Gastroesophageal sphincter (tissue), 4 donors: Measurements from ENCODE around the gene DMGDH. TPM values are rescaled to one million over a fixed set of nuclear protein-coding genes. Genes with fewer than 3 reads are reported as not detected.

Source experiments
- ATAC-seq: fragments of 150-250 bp; one replicate; pipeline ENCODE4 v1.9.1; 2016; ENCODE audit warnings: mild to moderate bottlenecking, moderate library complexity
- H3K27ac ChIP-seq, 4 donors: fragments of 200-600 bp; sonication (generic) in 3 of 4; 1 replicate in 3 of 4; 2 replicates in 1 of 4; pipeline ENCODE4 v1.5.1; 2016 to 2019
- H3K27me3 ChIP-seq: fragments of 200-600 bp; sonication (generic); one replicate; pipeline ENCODE4 v1.5.1; 2019
- H3K36me3 ChIP-seq, 2 donors: fragments of 200-600 bp; sonication (generic); one replicate each; pipeline ENCODE4 v1.5.1; 2019; ENCODE audit warnings: control low read depth in 1 of 2
- H3K4me1 ChIP-seq, 3 donors: fragments of 200-600 bp; sonication (generic); 1 replicate in 2 of 3; 2 replicates in 1 of 3; pipeline ENCODE4 v1.5.1; 2016 to 2019; ENCODE audit warnings: control low read depth in 2 of 3
- H3K4me3 ChIP-seq, 2 donors: fragments of 200-600 bp; sonication (generic); one replicate each; pipeline ENCODE4 v1.5.1; 2019; ENCODE audit warnings: mild to moderate bottlenecking in 1 of 2, moderate library complexity in 1 of 2
- H3K9me3 ChIP-seq, 3 donors: fragments of 200-600 bp; sonication (generic); one replicate each; pipeline ENCODE4 v1.5.1; 2017 to 2019; ENCODE audit warnings: control low read depth in 2 of 3
- EP300 ChIP-seq: sonication (generic); formaldehyde crosslinking; IDR thresholded peaks from one replicate; pipeline ENCODE4 v1.6.1; 2017; ENCODE audit warnings: antibody characterized with exemption, mild to moderate bottlenecking
- POLR2A ChIP-seq, 2 donors: fragments of 450-650 bp; IDR thresholded peaks; one replicate each; pipeline ENCODE4 v1.6.1; 2017; ENCODE audit warnings: antibody characterized with exemption in 2 of 2, mild to moderate bottlenecking in 2 of 2, moderate library complexity in 1 of 2
- POLR2AphosphoS5 ChIP-seq: sonication (generic); formaldehyde crosslinking; IDR thresholded peaks from one replicate; pipeline ENCODE4 v1.6.1; 2017; ENCODE audit warnings: antibody characterized with exemption
- WGBS, 2 donors: methylation state at CpG; one replicate each; pipeline ENCODE4 v1.1.5; 2018; ENCODE audit warnings: low coverage in 1 of 2; 5-methylcytosine and 5-hydroxymethylcytosine counted together
- total RNA-seq, 4 donors: library from RNA; depleted of rRNA; stranded (reverse); fragments of >200 nt; gene quantifications; one replicate each; pipeline ENCODE4 v1.1.0, GENCODE V29; 2016
- TF ChIP-seq, protein P1 (sequence below), 4 experiments: fragments of 200-600 bp in 2 of 4; fragments of 450-650 bp in 2 of 4; sonication (generic) in 1 of 4; IDR thresholded peaks; one replicate each; pipeline ENCODE4 v1.5.1; 2017 to 2019; ENCODE audit warnings: antibody characterized with exemption in 4 of 4, mild to moderate bottlenecking in 2 of 4, moderate library complexity in 2 of 4

DMGDH gene
- total RNA-seq, 4 donors from 2014 or later = 4.7 to 7.3 (median 6.0) TPM

- no peak overlapping the region for H3K4me3 ChIP-seq
- H3K9me3 ChIP-seq = peaks cover 0 to 8% (median 0%) of the 10 kb centered on the region in 3 donors
- no peaks in the 10 kb centered on the region for H3K27me3 ChIP-seq
- H3K27ac ChIP-seq = no peak overlapping the region
- peaks cover 0 to 3% of the 10 kb centered on the region in 2 donors for H3K36me3 ChIP-seq
- WGBS, 2 donors = 69 to 100% methylated on average over 1 of the region's 1 CpG
- no peak for TF ChIP-seq POLR2A (IDR thresholded peaks at IDR 0.05)
- no peak for ATAC-seq
- H3K4me1 ChIP-seq = no peaks in the 10 kb centered on the region
Observed at GRCh38 chr5:79055017-79055416, 14.5 kb downstream of the DMGDH start.

DNA sequence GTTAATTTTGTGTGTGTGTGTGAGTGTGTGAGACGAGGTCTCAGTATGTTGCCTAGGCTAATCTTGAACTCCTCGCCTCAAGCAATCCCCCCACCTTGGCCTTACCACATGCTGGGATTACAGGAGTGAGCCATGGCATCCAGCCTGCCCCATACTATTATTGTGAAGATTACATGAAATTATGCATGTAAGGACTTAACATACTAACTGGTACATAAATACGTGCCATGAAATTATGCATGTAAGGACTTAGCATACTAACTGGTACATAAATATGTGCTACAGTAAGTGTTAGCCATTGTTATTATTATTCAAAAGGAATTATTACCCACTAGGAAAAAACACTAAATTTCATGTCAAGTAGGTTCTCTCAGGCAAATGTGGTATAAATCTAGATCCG lies 16.2 kb downstream of the DMGDH start:
- Histone ChIP-seq H3K36me3 (peaks cover 0 to 3% of the 10 kb centered on the region in 2 donors), H3K27me3 (no peaks in the 10 kb centered on the region), H3K27ac (no peak overlapping the region), H3K4me1 (no peaks in the 10 kb centered on the region), H3K4me3 (no peak overlapping the region), H3K9me3 (peaks cover 0 to 8% (median 0%) of the 10 kb centered on the region in 3 donors)
- ATAC-seq = no peak
- 90 to 92% methylated on average over 3 to 4 of the region's 4 CpGs for WGBS, 2 donors
- TF ChIP-seq POLR2AphosphoS5 (no peak), EP300 (no peak), POLR2A (IDR thresholded peaks at IDR 0.05) (no peak)
- TF ChIP-seq, protein P1, sequence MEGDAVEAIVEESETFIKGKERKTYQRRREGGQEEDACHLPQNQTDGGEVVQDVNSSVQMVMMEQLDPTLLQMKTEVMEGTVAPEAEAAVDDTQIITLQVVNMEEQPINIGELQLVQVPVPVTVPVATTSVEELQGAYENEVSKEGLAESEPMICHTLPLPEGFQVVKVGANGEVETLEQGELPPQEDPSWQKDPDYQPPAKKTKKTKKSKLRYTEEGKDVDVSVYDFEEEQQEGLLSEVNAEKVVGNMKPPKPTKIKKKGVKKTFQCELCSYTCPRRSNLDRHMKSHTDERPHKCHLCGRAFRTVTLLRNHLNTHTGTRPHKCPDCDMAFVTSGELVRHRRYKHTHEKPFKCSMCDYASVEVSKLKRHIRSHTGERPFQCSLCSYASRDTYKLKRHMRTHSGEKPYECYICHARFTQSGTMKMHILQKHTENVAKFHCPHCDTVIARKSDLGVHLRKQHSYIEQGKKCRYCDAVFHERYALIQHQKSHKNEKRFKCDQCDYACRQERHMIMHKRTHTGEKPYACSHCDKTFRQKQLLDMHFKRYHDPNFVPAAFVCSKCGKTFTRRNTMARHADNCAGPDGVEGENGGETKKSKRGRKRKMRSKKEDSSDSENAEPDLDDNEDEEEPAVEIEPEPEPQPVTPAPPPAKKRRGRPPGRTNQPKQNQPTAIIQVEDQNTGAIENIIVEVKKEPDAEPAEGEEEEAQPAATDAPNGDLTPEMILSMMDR (IDR thresholded peaks at IDR 0.05) = no peak

- Histone ChIP-seq H3K27ac (no peak overlapping the region), H3K4me1 (no peaks in the 10 kb centered on the region), H3K36me3 (peaks cover 0 to 3% of the 10 kb centered on the region in 2 donors), H3K9me3 (peaks cover 0 to 8% (median 0%) of the 10 kb centered on the region in 3 donors), H3K27me3 (no peaks in the 10 kb centered on the region), H3K4me3 (no peak overlapping the region)
- 83 to 94% methylated on average over 2 to 3 of the region's 3 CpGs for WGBS, 2 donors
- TF ChIP-seq, protein P1 (IDR thresholded peaks at IDR 0.05) = no peak
- no peak for TF ChIP-seq POLR2A (IDR thresholded peaks at IDR 0.05)
- TF ChIP-seq POLR2AphosphoS5 = no peak
- TF ChIP-seq EP300 = no peak
- ATAC-seq = no peak
Observed at GRCh38 chr5:79050498-79050897, 19.0 kb downstream of the DMGDH start.

DNA sequence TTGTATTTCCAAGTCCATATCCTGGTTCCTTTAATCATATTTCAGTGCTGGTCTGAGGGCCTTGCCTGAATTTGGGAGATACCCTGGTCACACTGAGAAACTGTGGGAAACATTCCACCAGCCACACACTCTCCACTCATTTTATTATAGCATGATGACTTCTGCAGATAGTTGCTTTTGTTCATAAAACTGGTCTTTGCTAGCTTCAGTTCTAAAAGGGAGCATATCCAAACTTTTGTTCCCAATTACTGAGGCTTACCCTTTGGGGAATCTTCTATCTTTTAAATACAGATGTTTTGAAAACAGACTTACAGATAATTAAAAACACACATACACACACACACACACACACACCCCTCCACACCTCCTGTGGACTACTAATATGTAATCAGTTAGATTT lies 21.0 kb downstream of the DMGDH start:
- Histone ChIP-seq H3K27ac (no peak overlapping the region), H3K9me3 (peaks cover 0 to 8% (median 0%) of the 10 kb centered on the region in 3 donors), H3K27me3 (no peaks in the 10 kb centered on the region), H3K4me3 (no peak overlapping the region), H3K36me3 (peaks cover 0 to 3% of the 10 kb centered on the region in 2 donors), H3K4me1 (no peaks in the 10 kb centered on the region)
- TF ChIP-seq POLR2AphosphoS5 = no peak
- TF ChIP-seq, protein P1 (IDR thresholded peaks at IDR 0.05) = no peak
- no peak for TF ChIP-seq POLR2A (IDR thresholded peaks at IDR 0.05)
- TF ChIP-seq EP300 = no peak
- no peak for ATAC-seq

GRCh38 chr5:79047199-79047598 lies 22.3 kb downstream of the DMGDH start:
- no peak for ATAC-seq
- TF ChIP-seq, protein P1 (IDR thresholded peaks at IDR 0.05) = no peak
- TF ChIP-seq EP300 = no peak
- no peak for TF ChIP-seq POLR2AphosphoS5
- no peak for TF ChIP-seq POLR2A (IDR thresholded peaks at IDR 0.05)
- no peaks in the 10 kb centered on the region for H3K36me3 ChIP-seq
- 82 to 92% methylated on average over 3 of the region's 3 CpGs for WGBS, 2 donors
- H3K27ac ChIP-seq = no peak overlapping the region
- no peaks in the 10 kb centered on the region for H3K27me3 ChIP-seq
- peaks cover 0 to 7% (median 0%) of the 10 kb centered on the region in 3 donors for H3K9me3 ChIP-seq
- no peaks in the 10 kb centered on the region for H3K4me1 ChIP-seq
- H3K4me3 ChIP-seq = no peak overlapping the region
